Gastroesophageal sphincter (tissue), 4 donors: ENCODE results near the gene LPIN1. TPM values are rescaled to one million over a fixed set of nuclear protein-coding genes. Genes with fewer than 3 reads are reported as not detected.
"Not testable (repeated sequence)": the region's sequence is repeated elsewhere in the genome, so short reads cannot be mapped to it uniquely, and the experiment has no call there.

Experiments used
- ATAC-seq: fragments of 150-250 bp; one replicate; pipeline ENCODE4 v1.9.1; 2016; ENCODE audit warnings: mild to moderate bottlenecking, moderate library complexity
- H3K27ac ChIP-seq, 4 donors: fragments of 200-600 bp; sonication (generic) in 3 of 4; 1 replicate in 3 of 4; 2 replicates in 1 of 4; pipeline ENCODE4 v1.5.1; 2016 to 2019
- H3K27me3 ChIP-seq: fragments of 200-600 bp; sonication (generic); one replicate; pipeline ENCODE4 v1.5.1; 2019
- H3K36me3 ChIP-seq, 2 donors: fragments of 200-600 bp; sonication (generic); one replicate each; pipeline ENCODE4 v1.5.1; 2019; ENCODE audit warnings: control low read depth in 1 of 2
- H3K4me1 ChIP-seq, 3 donors: fragments of 200-600 bp; sonication (generic); 1 replicate in 2 of 3; 2 replicates in 1 of 3; pipeline ENCODE4 v1.5.1; 2016 to 2019; ENCODE audit warnings: control low read depth in 2 of 3
- H3K4me3 ChIP-seq, 2 donors: fragments of 200-600 bp; sonication (generic); one replicate each; pipeline ENCODE4 v1.5.1; 2019; ENCODE audit warnings: mild to moderate bottlenecking in 1 of 2, moderate library complexity in 1 of 2
- H3K9me3 ChIP-seq, 3 donors: fragments of 200-600 bp; sonication (generic); one replicate each; pipeline ENCODE4 v1.5.1; 2017 to 2019; ENCODE audit warnings: control low read depth in 2 of 3
- CTCF ChIP-seq, 4 experiments: fragments of 200-600 bp in 2 of 4; fragments of 450-650 bp in 2 of 4; sonication (generic) in 1 of 4; IDR thresholded peaks; one replicate each; pipeline ENCODE4 v1.5.1; 2017 to 2019; ENCODE audit warnings: antibody characterized with exemption in 4 of 4, mild to moderate bottlenecking in 2 of 4, moderate library complexity in 2 of 4
- EP300 ChIP-seq: sonication (generic); formaldehyde crosslinking; IDR thresholded peaks from one replicate; pipeline ENCODE4 v1.6.1; 2017; ENCODE audit warnings: antibody characterized with exemption, mild to moderate bottlenecking
- POLR2A ChIP-seq, 2 donors: fragments of 450-650 bp; IDR thresholded peaks; one replicate each; pipeline ENCODE4 v1.6.1; 2017; ENCODE audit warnings: antibody characterized with exemption in 2 of 2, mild to moderate bottlenecking in 2 of 2, moderate library complexity in 1 of 2
- POLR2AphosphoS5 ChIP-seq: sonication (generic); formaldehyde crosslinking; IDR thresholded peaks from one replicate; pipeline ENCODE4 v1.6.1; 2017; ENCODE audit warnings: antibody characterized with exemption
- WGBS, 2 donors: methylation state at CpG; one replicate each; pipeline ENCODE4 v1.1.5; 2018; ENCODE audit warnings: low coverage in 1 of 2; 5-methylcytosine and 5-hydroxymethylcytosine counted together
- total RNA-seq, 4 donors: library from RNA; depleted of rRNA; stranded (reverse); fragments of >200 nt; gene quantifications; one replicate each; pipeline ENCODE4 v1.1.0, GENCODE V29; 2016

The LPIN1 gene
- total RNA-seq, 4 donors from 2014 or later = 47.3 to 70.1 (median 50.0) TPM

GRCh38 chr2:11758647-11759046 lies 12.2 kb downstream of the LPIN1 start:
- 65 to 77% methylated on average over 4 of the region's 4 CpGs for WGBS, 2 donors
- H3K27ac ChIP-seq = no peak overlapping the region

DNA sequence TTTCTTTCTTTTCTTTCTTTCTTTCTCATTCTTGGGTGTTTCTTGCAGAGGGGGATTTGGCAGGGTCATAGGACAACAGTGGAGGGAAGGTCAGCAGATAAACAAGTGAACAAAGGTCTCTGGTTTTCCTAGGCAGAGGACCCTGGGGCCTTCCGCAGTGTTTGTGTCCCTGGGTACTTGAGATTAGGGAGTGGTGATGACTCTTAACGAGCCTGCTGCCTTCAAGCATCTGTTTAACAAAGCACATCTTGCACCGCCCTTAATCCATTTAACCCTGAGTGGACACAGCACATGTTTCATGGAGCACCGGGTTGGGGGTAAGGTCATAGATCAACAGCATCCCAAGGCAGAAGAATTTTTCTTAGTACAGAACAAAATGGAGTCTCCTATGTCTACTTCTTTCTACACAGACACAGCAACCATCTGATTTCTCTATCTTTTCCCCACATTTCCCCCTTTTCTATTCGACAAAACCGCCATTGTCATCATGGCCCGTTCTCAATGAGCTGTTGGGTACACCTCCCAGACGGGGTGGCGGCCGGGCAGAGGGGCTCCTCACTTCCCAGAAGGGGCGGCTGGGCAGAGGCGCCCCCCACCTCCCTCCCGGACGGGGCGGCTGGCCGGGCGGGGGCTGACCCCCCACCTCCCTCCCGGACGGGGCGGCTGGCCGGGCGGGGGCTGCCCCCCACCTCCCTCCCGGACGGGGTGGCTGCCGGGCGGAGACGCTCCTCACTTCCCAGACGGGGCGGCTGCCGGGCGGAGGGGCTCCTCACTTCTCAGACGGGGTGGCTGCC lies 12.9 kb downstream of the LPIN1 start:
- not testable (repeated sequence) for ATAC-seq, H3K9me3 ChIP-seq, H3K4me3 ChIP-seq, H3K27me3 ChIP-seq, H3K36me3 ChIP-seq, H3K27ac ChIP-seq
- H3K4me1 ChIP-seq = peaks cover under 1 to 14% (median 5%) of the 10 kb centered on the region in 3 donors
- WGBS, 2 donors = 0 to 87% methylated on average over 1 to 4 of the region's 32 CpGs

More at GRCh38 chr2:11758647-11759046, 12.2 kb downstream of the LPIN1 start:
- Histone ChIP-seq H3K9me3 (no peaks in the 10 kb centered on the region), H3K4me3 (no peak overlapping the region), H3K4me1 (peaks cover 6 to 17% (median 11%) of the 10 kb centered on the region in 3 donors), H3K36me3 (peaks cover 0 to 4% of the 10 kb centered on the region in 2 donors), H3K27me3 (no peaks in the 10 kb centered on the region)
- no peak for ATAC-seq
- TF ChIP-seq POLR2AphosphoS5 (no peak), EP300 (no peak), POLR2A (IDR thresholded peaks at IDR 0.05) (no peak), CTCF (IDR thresholded peaks at IDR 0.05) (no peak)

- H3K9me3 ChIP-seq = no peaks in the 10 kb centered on the region
- no peak for TF ChIP-seq POLR2A (IDR thresholded peaks at IDR 0.05)
- TF ChIP-seq POLR2AphosphoS5 = no peak
- TF ChIP-seq CTCF (IDR thresholded peaks at IDR 0.05) = no peak
- TF ChIP-seq EP300 = no peak
- no peak for ATAC-seq
- H3K4me3 ChIP-seq = no peak overlapping the region
- H3K27ac ChIP-seq = no peak overlapping the region
- H3K27me3 ChIP-seq = no peaks in the 10 kb centered on the region
- H3K4me1 ChIP-seq = peaks cover 0 to 17% (median 0%) of the 10 kb centered on the region in 3 donors
- H3K36me3 ChIP-seq = peaks cover 0 to 19% of the 10 kb centered on the region in 2 donors
- WGBS, 2 donors = 68 to 83% methylated on average over 2 of the region's 2 CpGs
Measured at GRCh38 chr2:11761259-11761658, 14.8 kb downstream of the LPIN1 start.

DNA sequence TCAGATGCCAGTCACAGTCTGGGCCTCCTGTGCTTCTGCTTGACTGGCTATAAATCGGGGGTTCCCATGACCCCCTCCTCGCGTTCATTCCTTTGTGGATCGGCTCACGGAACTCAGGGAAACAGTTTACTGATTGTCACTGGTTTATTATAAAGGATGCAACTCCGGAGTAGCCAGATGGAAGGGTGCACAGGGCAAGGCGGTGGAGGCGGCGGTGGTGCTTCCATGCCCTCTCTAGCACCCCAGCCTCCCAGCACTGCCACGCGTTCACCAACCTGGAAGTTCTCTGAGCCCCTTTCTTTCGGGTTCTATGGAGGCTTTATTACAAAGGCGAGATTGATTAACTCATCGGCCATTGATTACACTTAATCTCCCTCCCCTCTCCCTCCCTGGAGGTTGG lies 15.6 kb downstream of the LPIN1 start:
- H3K27me3 ChIP-seq = no peaks in the 10 kb centered on the region
- H3K36me3 ChIP-seq = peaks cover 0 to 27% of the 10 kb centered on the region in 2 donors
- no peak overlapping the region for H3K27ac ChIP-seq
- no peak overlapping the region for H3K4me3 ChIP-seq
- no peak for ATAC-seq
- TF ChIP-seq EP300 (no peak), POLR2A (IDR thresholded peaks at IDR 0.05) (no peak), CTCF (IDR thresholded peaks at IDR 0.05) (no peak), POLR2AphosphoS5 (no peak)
- H3K9me3 ChIP-seq = no peaks in the 10 kb centered on the region
- peaks cover 0 to 17% (median 0%) of the 10 kb centered on the region in 3 donors for H3K4me1 ChIP-seq
- WGBS, 2 donors = 80 to 100% methylated on average over 2 of the region's 14 CpGs

- H3K36me3 ChIP-seq = peaks cover 0 to 36% of the 10 kb centered on the region in 2 donors
- 76 to 92% methylated on average over 3 to 14 of the region's 20 CpGs for WGBS, 2 donors
- ATAC-seq = no peak
- H3K27ac ChIP-seq = no peak overlapping the region
- no peak for TF ChIP-seq POLR2A (IDR thresholded peaks at IDR 0.05)
- no peak for TF ChIP-seq EP300
- TF ChIP-seq CTCF (IDR thresholded peaks at IDR 0.05) = no peak
- no peak for TF ChIP-seq POLR2AphosphoS5
- peaks cover 0 to 17% (median 0%) of the 10 kb centered on the region in 3 donors for H3K4me1 ChIP-seq
- no peaks in the 10 kb centered on the region for H3K9me3 ChIP-seq
- H3K4me3 ChIP-seq = no peak overlapping the region
- no peaks in the 10 kb centered on the region for H3K27me3 ChIP-seq
Measured at GRCh38 chr2:11762799-11763461, 16.5 kb downstream of the LPIN1 start.
